HG02943 (cell line): ENCODE results near the gene SLFN12.
A peak's percentile ranks its signal among the peaks of the same experiment; 100 is the strongest.
"Not testable (repeated sequence)": the region's sequence is repeated elsewhere in the genome, so short reads cannot be mapped to it uniquely, and the experiment has no call there.

ENCODE experiments used
- ATAC-seq: cut with Tn5 transposase; IDR thresholded peaks from one replicate; pipeline ENCODE4 v1.9.1; 2021; ENCODE audit warnings: mild to moderate bottlenecking, low read depth, moderate library complexity; ENCODE audit not compliant: unreplicated experiment

The SLFN12 gene

DNA sequence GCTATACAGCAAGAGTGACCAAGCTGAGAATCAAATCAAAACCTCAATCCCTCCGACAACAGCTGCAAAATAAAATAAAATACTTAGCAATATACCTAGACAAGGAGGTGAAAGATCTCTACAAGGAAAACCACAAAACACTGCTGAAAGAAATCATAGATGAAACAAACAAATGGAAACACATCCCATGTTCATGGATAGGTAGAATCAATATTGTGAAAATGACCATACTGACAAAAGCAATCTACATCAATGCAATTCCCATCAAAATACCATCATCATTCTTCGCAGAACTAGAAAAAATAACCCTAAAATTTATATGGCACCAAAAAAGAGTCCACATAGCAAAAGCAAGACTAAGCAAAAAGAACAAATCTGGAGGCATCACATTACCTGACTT lies 17.6 kb downstream of the SLFN12 start:
- not testable (repeated sequence) for ATAC-seq

DNA sequence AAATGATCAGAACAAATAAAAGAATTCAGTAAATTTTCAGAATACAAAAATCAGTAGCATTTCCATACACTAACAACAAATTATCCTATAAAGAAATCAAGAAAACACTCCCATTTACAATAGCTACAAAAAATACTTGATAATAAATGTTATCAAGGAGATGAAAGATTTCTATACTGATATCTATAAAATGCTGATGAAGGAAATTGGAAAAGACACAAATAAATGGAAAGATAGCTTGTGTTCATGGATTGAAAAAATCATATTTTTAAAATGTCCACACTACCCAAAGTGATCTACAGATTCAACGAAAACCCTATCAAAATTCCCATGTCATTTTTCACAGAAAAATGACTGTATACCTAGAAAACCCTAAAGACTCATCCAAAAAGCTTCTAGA lies 18.1 kb downstream of the SLFN12 start:
- ATAC-seq: no peak

DNA sequence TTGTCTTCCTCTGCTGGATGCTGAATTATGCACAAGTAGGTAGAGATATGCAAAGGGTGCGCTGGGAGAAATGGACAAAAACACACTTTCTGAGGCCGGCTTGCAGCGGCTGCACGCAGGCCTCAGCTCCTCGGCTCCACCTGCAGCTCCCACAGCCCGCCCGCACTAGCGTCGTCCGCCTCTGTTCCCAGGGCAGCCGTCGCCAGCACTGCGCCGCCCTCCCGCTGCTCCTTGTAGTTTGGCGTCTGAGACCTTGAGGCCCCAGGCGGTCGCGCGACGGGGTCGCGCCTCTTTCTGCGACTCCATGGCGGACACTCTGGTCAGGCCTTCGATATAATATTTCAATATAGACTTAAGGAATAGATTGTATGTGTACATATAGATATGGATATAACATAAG lies 24.8 kb downstream of the SLFN12 start:
- ATAC-seq: no peak

DNA sequence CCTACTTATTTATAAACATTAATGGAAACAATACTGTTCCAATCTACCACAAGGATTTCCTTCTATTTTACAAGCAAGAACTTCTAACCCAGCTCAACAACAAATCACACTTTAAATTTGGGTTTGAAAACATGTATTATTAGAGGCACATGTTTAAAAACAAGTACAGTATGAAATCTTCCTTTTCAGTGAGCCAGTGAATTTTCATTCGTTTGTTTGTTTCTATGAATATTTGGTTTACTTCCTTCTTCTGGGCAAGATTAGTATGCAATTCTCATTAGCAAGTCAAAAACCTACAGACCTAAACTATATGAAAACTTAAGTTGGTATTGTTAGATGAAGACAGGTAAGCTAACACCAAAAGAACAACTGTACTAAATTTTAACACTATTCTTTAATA lies 25.7 kb downstream of the SLFN12 start:
- no peak for ATAC-seq

DNA sequence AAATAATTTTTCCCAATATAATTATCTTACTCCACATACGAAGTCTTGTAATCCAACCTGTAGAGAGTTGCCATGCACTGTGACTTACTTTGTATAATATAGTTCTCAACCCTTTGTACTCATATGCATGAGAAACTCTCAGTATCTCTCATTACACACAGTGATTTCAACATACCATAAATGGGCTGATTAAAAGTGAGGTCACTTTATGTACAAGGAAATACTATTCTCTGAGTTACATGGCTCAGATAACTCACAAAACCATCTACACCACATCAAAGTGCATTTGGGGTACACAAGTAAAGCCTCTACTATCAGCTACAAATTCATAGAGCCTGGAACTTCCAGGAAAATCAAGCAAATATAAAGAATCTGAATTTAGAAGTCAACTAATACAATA lies 27.9 kb downstream of the SLFN12 start:
- ATAC-seq: no peak

DNA sequence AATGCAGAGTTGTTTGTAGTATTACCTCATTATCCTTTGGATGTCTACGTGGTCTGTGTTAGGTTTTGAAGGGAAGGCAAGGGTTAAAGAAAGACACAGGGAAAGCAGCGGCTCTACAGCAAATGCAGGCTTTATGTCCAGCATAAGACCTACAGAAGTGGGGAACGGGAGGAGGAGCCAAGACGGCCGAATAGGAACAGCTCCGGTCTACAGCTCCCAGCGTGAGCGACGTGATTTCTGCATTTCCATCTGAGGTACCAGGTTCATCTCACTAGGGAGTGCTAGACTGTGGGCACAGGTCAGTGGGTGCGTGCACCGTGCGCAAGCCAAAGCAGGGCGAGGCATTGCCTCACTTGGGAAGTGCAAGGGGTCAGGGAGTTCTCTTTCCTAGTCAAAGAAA lies 38.5 kb downstream of the SLFN12 start:
- ATAC-seq: not testable (repeated sequence)

DNA sequence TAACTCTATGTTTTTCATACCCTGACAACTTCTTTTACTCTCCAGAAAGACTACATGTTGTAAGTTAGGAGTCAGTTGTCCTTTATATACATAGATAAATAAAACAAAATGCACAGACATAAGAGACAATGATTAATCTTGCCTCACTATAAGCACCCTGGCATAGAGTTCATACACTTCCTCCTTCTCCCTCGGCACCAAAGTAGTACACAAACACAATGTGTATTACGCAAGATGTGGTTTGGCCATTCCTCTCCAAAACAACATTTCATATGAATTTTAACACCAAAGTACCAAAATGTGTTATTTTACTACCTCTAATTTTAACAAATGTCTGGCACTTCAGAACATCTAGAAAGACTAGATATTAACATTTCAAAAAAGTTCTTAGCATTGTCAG lies 41.6 kb downstream of the SLFN12 start:
- no peak for ATAC-seq

DNA sequence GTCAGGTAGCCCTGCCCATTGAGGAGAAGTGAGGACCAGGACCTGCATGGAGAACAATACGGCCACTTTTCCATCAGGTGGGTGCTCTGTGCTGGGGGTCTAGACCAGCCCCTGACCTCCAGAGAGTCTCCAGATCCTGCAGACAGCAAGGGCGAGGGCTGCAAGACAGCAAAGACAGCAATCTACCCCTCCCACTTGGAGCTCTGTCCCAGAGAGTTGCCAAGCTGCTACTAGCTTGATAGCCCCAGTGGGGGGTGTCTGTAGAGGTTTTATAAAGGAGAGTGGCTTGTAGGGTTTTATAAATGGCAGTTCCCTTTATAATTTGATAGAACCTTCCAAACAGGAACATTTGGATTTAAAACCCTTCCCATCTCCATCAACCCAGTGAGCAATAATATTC lies 42.1 kb downstream of the SLFN12 start:
- no peak for ATAC-seq

DNA sequence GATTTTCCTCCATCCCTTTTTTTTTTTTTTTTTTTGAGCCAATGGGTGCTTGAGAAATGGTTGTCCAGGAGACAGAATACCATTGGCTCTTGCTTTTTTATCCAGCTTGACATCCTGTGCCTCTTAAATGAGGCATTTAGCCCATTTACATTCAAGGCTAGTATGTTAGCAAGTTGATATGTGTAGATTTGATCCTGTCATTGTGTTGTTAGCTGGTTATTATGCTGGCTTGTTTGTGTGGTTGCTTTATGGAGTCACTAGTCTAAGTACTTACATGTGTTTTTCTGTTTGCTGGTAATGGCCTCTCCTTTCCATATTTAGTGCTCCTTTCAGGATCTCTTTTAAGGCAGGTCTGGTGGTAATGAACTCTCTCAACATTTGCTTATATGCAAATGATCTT lies 44.8 kb downstream of the SLFN12 start:
- no peak for ATAC-seq

DNA sequence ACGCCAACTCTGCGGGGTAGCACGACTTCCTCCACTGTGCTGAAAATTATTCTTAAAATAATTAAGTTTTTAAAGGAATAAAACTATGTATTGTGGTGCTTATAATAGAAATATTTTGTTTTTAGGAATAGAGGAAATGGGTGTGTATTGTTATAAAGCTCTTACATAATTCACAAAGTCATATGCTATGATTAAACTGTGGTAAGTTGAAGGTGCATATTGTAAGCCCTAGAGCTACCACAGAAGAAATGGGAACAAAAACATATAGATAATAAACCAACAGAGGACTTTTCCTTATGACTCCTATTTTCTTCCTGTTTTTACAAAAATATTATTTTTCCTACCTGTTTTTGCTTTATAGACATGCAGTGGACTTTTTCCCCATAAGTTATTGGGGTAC lies 54.6 kb downstream of the SLFN12 start:
- ATAC-seq: no peak

DNA sequence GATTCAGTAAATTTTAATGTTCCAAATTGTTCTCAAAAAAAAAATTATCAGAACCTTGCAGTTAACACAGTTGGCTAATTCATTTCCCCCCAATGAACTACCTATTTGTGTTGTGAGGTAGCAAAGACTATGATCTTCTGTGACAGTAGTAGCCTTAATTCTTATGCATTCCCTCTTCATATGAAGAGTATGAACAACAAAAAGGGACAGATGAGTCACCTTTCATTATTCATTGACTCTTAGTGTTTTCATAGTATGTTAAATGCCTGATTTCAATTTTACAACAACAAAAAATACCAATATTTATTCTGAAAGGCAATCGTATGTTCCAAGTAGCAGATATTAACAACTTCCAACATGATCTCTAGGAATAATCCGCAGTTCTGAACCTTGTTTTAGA lies 55.2 kb downstream of the SLFN12 start:
- no peak for ATAC-seq

DNA sequence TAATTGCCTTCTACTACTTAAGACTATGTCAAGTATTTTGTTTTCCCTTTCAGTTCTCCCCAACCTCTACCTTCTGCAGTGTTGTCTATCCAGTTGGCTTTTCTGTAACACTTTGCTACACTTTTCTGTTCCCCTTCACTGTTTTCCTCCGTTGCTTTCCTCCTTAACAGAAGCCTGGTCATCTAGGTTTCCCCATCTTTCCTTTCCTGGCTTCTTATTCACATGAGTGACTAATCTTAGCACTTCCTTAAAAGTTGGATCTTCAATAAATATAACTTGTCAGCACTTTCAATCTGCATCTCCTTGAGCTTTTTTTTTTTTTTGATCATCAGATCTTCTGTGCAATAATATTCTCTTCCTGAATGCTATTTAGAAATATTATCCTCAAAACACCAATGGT lies 56.1 kb downstream of the SLFN12 start:
- no peak for ATAC-seq

DNA sequence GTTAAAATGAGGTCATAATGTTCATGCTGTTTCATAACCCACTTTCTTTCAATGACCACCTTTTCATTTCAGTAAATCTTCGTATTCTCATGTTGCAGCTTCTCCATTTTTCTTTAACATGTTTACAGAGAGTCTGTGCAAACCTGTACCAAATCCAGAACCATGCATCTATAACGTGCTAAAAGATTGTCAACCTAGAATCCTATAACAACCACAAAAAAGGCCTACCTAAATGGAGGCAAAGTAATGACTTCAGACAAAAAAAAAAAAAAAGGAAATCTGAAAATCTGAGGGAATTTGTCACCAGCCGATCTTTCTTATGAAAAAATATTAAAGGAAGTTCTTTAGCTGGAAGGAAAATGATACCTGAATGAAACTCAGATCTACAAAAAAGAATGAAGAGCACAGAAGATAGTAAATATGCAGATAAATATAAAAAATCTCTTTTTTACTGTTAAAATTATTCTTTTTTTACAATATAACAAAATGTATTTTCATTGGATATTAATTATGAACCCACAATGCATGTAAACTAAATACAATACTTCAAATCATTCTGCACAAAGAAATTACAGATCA lies 57.4 kb downstream of the SLFN12 start:
- ATAC-seq: no peak

DNA sequence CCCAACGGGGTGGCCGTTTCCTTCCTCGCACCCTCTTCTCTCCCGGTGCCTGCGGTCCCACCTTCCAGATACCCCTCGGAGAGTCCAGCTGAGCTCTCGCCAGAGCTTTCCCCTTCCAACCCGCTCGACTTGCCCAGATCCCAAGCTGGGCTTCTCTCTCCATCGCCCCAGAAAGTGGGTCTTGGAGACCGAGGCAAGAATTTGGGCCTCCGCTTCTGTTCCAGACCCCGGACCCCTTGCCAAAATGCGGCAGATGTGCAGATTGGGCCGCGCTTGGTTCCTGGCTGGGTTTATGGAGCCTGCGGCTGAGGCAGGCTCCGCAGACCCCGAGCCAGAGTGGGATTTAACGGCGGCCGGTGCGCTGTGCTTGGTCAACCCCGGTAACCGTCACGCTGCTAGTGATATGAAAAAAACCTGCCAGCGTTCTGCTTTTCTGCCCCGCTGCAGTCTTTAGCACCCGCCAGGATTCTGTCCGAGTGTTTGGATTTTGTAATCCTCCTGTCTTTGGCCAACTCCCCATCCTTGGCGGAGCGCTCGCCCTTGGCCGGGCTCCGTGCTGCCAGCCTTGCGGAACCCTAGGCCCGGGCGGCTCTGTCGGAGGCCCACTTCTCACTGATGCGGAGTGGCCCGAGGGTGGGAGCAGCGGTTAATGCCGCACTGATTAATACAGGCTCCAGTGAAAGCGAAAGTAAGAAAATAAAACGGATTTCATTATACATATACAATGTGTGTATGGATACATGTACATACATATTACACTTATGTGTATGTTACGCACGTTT lies 58.1 kb downstream of the SLFN12 start:
- ATAC-seq: no peak

DNA sequence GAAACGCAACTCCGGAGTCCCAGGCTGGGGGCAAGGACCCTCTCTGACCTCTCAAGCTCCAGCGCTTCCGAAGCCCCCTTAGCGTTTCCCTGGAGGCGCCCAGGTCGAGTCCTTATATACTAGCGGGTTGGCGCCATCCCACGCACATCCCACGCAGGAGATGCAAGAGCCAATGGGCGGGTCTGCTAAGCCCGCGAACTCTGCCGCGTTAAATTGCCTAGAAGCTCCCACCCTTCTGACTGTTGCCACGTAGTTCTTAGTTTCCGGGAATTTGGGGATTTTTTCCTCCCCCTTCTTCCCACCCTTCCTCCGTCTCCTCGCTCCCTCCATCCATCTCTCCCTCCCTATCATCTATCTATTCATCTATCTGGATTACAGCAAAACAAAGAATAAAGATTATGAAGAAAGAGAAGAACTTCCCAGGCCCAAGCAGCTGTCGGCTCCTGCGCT lies 58.7 kb downstream of the SLFN12 start, which contains the start of gene SLFN11:
Gene SLFN11, minus strand, starts transcription at position 88 of the 450 bp plus-strand sequence. CDS start 9,814 bp downstream, outside the sequence.
- no peak for ATAC-seq

DNA sequence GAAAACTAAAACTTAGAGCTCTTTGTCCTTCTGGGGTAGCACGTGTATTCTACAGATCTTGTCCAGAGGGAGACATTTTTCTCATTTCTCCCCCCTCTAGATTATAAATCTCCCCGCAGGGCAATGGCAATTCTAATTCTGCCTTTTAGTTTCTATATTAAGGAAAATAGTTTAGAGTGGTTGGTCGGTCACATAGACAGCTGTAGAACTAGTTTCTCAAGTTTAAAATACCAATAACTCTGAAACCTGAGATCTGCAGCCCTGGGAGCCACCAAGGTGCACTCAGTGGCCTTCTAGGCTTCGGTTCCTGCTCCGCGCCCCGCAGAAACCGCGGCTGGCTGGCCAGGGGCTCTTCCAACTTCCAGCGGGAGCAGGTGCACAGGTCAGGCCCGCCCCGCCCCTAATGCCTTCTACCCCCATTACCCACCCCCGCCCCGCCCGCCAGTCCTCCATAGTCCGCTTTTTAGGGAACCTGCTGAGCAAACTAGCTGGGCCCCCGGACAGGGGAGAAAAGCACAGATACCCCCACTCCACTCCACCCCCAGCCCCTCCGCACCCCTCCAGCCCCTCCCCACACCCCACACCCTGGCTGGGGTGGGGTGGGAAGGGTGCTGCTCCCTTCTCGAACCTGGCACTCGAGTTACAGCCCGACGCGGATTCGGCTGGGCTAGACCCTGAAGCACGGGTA lies 59.3 kb downstream of the SLFN12 start:
- no peak for ATAC-seq

DNA sequence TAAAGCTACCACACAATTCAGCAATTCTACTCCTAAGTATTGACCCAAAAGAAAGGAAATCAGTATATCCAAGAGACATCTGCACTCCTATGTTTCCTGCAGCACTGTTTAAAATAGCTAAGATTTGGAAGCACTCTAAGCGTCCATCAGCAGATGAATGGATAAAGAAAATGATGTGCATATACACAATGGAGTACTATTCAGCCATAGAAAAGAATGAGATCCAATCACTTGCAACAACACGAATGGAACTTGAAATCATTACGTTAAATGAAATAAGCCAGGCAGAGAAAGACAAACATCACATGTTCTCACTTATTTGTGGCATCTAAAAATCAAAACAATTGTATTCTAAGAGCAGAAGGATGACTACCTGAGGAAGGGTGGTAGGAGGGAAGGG lies 60.4 kb downstream of the SLFN12 start:
- no peak for ATAC-seq

DNA sequence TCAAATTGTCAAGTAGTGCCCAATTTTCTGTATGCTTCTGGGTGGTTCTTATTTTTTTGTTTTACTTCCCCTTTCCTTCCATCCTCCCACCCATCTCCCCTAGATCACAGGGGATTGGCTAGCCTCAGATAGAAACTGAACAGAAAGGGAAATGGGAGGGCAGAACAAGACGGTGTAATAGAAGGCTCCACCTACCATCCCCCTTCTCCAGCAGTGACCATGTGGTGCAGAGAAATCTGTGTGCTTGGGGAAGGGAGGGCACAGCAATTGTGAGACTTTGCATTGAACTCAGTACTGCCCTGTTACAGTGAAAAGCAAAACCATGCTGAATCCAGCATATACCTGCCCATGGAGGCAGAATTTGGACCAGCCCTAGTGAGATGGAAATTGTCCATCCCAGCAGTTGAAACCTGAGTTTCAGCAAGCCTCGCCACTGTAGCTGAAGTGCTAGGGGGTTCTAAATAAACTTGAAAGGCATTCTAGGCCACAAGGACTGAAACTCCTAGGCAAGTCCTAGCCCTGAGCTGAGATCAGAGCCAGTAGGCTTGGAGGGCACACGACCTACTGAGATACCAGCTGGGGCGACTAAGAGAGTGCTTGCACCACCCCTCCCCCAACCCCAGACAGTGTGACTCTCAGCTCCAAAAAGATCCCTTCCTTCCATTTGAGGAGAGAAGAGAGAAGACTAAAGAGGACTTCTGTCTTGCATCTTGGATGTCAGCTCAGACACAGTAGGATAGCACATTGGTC lies 64.0 kb downstream of the SLFN12 start:
- peak; percentile 90 for ATAC-seq

DNA sequence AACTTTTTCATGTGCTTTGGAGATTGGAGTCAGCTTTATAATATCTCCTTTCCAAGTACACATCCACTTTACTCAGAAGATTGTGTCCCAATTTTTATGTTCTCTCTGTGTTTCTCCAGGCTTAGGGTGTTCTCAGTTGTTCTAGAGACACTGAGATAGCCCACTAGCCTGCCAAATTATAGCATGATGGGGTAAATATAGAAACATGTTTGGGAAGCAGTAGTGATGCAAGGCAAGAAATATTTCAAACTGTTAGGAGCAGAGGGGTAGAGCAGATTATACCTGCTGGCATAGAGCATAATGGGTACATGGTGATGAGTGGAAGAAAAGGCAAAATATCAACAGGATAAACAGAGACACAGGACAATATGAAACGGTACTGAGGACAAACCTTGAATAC lies 71.3 kb downstream of the SLFN12 start:
- ATAC-seq: no peak
